H1 (cell line): ENCODE measurements around the gene HLA-A.

Experiments used
- FOSL1 ChIP-seq: IDR thresholded peaks from 2 replicates; pipeline ENCODE4 v1.6.1; 2011; ENCODE audit warnings: mild to moderate bottlenecking, low read depth, low read length, moderate library complexity; ENCODE audit not compliant: insufficient read depth
- KDM5A ChIP-seq: fragments of 200-600 bp; IDR thresholded peaks from 2 replicates; pipeline ENCODE4 v1.7.1; 2012; ENCODE audit warnings: mild to moderate bottlenecking, low read length, inconsistent platforms, mixed read lengths
- SIN3A ChIP-seq, 2 experiments: IDR thresholded peaks in 1 of 2; conservative IDR thresholded peaks in 1 of 2; 2 replicates each; pipeline ENCODE4 v1.6.1; 2011 to 2012; ENCODE audit warnings: low read length in 2 of 2, improper control_type of control experiment in 1 of 2, low read depth in 1 of 2, mild to moderate bottlenecking in 1 of 2
- SP1 ChIP-seq: IDR thresholded peaks from 2 replicates; pipeline ENCODE4 v1.6.1; 2011; ENCODE audit warnings: low read depth, low read length
- TF ChIP-seq, protein P1 (sequence below): IDR thresholded peaks from 2 replicates; pipeline ENCODE4 v1.6.1; 2012; ENCODE audit warnings: inconsistent platforms
- TF ChIP-seq, protein P2 (sequence below), 3 experiments: IDR thresholded peaks; 1 replicate in 2 of 3; 2 replicates in 1 of 3; pipeline versions ENCODE4 v1.5.1 to v1.6.1; 2011; ENCODE audit warnings: low read length in 3 of 3, mild to moderate bottlenecking in 3 of 3, inconsistent platforms in 2 of 3, low read depth in 1 of 3, moderate library complexity in 1 of 3; ENCODE audit not compliant: insufficient read depth in 1 of 3; ENCODE audit errors: control extremely low read depth in 1 of 3

DNA sequence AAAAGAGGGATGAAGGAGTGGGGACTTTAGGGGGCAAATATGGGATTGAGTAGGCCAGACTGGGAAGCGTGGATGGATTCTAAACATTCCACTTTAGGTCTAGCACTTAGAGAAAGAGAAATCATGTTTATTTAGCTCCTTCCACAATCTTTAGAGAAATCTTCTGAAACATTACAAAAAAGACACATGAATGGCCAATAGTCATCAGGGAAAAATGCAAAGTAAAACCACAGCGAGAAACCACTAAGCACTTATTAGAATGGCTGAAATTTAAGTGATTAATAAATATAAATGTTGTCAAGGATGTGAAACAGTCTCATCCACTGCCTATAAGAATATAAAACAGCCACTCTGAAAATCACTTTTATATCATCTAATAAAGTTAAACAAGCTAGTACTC, 46.9 kb downstream of the HLA-A start:
- TF ChIP-seq SIN3A (conservative IDR thresholded peaks at IDR 0.05 in 1 of 2, IDR thresholded peaks at IDR 0.05 in 1 of 2; ENCODE audit: low read depth in 1 of 2, low read length in 2 of 2) (no peak), FOSL1 (no peak), SP1 (no peak), KDM5A (no peak)
- TF ChIP-seq, protein P1, sequence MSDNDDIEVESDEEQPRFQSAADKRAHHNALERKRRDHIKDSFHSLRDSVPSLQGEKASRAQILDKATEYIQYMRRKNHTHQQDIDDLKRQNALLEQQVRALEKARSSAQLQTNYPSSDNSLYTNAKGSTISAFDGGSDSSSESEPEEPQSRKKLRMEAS = no peak
- TF ChIP-seq, protein P2, sequence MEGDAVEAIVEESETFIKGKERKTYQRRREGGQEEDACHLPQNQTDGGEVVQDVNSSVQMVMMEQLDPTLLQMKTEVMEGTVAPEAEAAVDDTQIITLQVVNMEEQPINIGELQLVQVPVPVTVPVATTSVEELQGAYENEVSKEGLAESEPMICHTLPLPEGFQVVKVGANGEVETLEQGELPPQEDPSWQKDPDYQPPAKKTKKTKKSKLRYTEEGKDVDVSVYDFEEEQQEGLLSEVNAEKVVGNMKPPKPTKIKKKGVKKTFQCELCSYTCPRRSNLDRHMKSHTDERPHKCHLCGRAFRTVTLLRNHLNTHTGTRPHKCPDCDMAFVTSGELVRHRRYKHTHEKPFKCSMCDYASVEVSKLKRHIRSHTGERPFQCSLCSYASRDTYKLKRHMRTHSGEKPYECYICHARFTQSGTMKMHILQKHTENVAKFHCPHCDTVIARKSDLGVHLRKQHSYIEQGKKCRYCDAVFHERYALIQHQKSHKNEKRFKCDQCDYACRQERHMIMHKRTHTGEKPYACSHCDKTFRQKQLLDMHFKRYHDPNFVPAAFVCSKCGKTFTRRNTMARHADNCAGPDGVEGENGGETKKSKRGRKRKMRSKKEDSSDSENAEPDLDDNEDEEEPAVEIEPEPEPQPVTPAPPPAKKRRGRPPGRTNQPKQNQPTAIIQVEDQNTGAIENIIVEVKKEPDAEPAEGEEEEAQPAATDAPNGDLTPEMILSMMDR (IDR thresholded peaks at IDR 0.05; ENCODE audit: control extremely low read depth in 1 of 3, insufficient read depth in 1 of 3, low read depth in 1 of 3, low read length in 3 of 3) = no peak
